ENCODE results near the gene TIMP3. TPM values are rescaled to one million over a fixed set of nuclear protein-coding genes. Genes with fewer than 3 reads are reported as not detected.

TIMP3 gene
- total and polyA plus RNA-seq, 2 donors, result 8.7 to 29.7 TPM

GRCh38 chr22:32879550-32879949 lies 78.0 kb downstream of the TIMP3 start:
- no peaks in the 10 kb centered on the region for H3K36me3 ChIP-seq (ENCODE audit: control insufficient read depth in 2 of 2, insufficient read depth in 2 of 2, low read length in 1 of 2)
- DNase-seq (ENCODE audit: low read depth in 6 of 9, low spot score in 9 of 9), result no peak
- H3K4me1 ChIP-seq (ENCODE audit: control insufficient read depth in 2 of 2, insufficient read depth in 2 of 2, low read length in 2 of 2), result peaks cover 15 to 63% of the 10 kb centered on the region in 2 donors
- H3K27ac ChIP-seq (ENCODE audit: low read depth in 1 of 2, low read length in 1 of 2), result peak overlapping the region in 1 of 2 donors; percentile 99
- no peak overlapping the region for H3K4me3 ChIP-seq (ENCODE audit: low read length in 2 of 2)
- no peaks in the 10 kb centered on the region for H3K27me3 ChIP-seq (ENCODE audit: control insufficient read depth in 2 of 2, insufficient read depth in 1 of 2, low read length in 1 of 2)
- whole genome bisulfite sequencing, result 56% methylated on average over 1 of the region's 1 CpG
- no peaks in the 10 kb centered on the region for H3K9me3 ChIP-seq (ENCODE audit: control insufficient read depth in 2 of 2, insufficient read depth in 1 of 2, low read length in 1 of 2)

- DNase-seq (ENCODE audit: low read depth in 6 of 9, low spot score in 9 of 9), result peak in 1 of 9 donors; percentile 26
- Histone ChIP-seq H3K36me3 (ENCODE audit: control insufficient read depth in 2 of 2, insufficient read depth in 2 of 2, low read length in 1 of 2) (no peaks in the 10 kb centered on the region), H3K27me3 (ENCODE audit: control insufficient read depth in 2 of 2, insufficient read depth in 1 of 2, low read length in 1 of 2) (no peaks in the 10 kb centered on the region), H3K27ac (ENCODE audit: low read depth in 1 of 2, low read length in 1 of 2) (peak overlapping the region in 1 of 2 donors; percentile 99), H3K4me1 (ENCODE audit: control insufficient read depth in 2 of 2, insufficient read depth in 2 of 2, low read length in 2 of 2) (peaks cover 15 to 58% of the 10 kb centered on the region in 2 donors), H3K4me3 (ENCODE audit: low read length in 2 of 2) (no peak overlapping the region), H3K9me3 (ENCODE audit: control insufficient read depth in 2 of 2, insufficient read depth in 1 of 2, low read length in 1 of 2) (no peaks in the 10 kb centered on the region)
- 44% methylated on average over 2 of the region's 2 CpGs for WGBS
Observed at GRCh38 chr22:32880061-32880460, 78.6 kb downstream of the TIMP3 start.

- H3K4me3 ChIP-seq (ENCODE audit: low read length in 2 of 2), result no peak overlapping the region
- H3K27ac ChIP-seq (ENCODE audit: low read depth in 1 of 2, low read length in 1 of 2), result peak overlapping the region; percentile 79 to 99
- H3K27me3 ChIP-seq (ENCODE audit: control insufficient read depth in 2 of 2, insufficient read depth in 1 of 2, low read length in 1 of 2), result no peaks in the 10 kb centered on the region
- 91% methylated on average over 7 of the region's 7 CpGs for WGBS
- no peaks in the 10 kb centered on the region for H3K9me3 ChIP-seq (ENCODE audit: control insufficient read depth in 2 of 2, insufficient read depth in 1 of 2, low read length in 1 of 2)
- H3K36me3 ChIP-seq (ENCODE audit: control insufficient read depth in 2 of 2, insufficient read depth in 2 of 2, low read length in 1 of 2), result no peaks in the 10 kb centered on the region
- no peak for DNase-seq (ENCODE audit: low read depth in 6 of 9, low spot score in 9 of 9)
- peaks cover 15 to 54% of the 10 kb centered on the region in 2 donors for H3K4me1 ChIP-seq (ENCODE audit: control insufficient read depth in 2 of 2, insufficient read depth in 2 of 2, low read length in 2 of 2)
Observed at GRCh38 chr22:32880505-32880892, 79.0 kb downstream of the TIMP3 start.

DNA sequence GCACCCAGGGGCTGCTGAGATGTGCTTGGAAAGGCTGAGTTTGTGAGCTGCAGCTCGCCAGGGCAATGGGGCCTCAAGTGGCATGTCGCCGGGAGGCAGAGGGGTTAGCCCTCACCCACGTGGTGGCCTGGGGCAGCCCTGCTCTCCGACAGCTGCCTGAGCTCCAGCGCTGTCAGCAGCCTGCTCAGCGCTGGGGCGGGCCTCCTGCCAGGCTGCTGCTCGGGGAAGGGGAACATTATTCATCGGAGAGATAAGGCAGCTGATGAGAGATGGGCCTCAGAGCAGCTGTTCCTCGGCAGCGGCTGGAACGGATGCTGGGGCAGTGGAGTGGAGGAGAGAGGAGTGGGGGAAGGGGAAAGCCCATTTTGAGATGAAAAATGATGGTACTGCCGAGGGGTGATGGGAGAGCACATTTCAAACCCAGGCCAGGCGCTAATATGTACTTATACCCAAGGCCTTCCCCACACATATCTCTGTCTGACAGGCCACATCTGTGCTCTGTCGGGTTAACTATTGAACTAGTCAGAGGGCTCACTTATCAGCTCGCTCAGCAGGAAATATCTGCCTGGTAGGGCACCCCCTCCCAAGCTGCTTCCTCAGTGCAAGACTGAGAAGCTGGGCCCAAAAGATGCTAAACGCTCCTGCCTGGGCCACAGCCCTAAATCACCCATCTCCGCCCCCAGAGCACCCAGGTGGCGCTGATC lies 79.5 kb downstream of the TIMP3 start:
- H3K36me3 ChIP-seq (ENCODE audit: control insufficient read depth in 2 of 2, insufficient read depth in 2 of 2, low read length in 1 of 2), result no peaks in the 10 kb centered on the region
- H3K4me3 ChIP-seq (ENCODE audit: low read length in 2 of 2), result no peak overlapping the region
- 5% methylated on average over 20 of the region's 20 CpGs for WGBS
- peaks cover 15 to 48% of the 10 kb centered on the region in 2 donors for H3K4me1 ChIP-seq (ENCODE audit: control insufficient read depth in 2 of 2, insufficient read depth in 2 of 2, low read length in 2 of 2)
- peak in 7 of 9 donors; percentile 44 to 87 (median 74) for DNase-seq (ENCODE audit: low read depth in 6 of 9, low spot score in 9 of 9)
- H3K27me3 ChIP-seq (ENCODE audit: control insufficient read depth in 2 of 2, insufficient read depth in 1 of 2, low read length in 1 of 2), result no peaks in the 10 kb centered on the region
- no peaks in the 10 kb centered on the region for H3K9me3 ChIP-seq (ENCODE audit: control insufficient read depth in 2 of 2, insufficient read depth in 1 of 2, low read length in 1 of 2)
- peak overlapping the region; percentile 79 to 99 for H3K27ac ChIP-seq (ENCODE audit: low read depth in 1 of 2, low read length in 1 of 2)

DNA sequence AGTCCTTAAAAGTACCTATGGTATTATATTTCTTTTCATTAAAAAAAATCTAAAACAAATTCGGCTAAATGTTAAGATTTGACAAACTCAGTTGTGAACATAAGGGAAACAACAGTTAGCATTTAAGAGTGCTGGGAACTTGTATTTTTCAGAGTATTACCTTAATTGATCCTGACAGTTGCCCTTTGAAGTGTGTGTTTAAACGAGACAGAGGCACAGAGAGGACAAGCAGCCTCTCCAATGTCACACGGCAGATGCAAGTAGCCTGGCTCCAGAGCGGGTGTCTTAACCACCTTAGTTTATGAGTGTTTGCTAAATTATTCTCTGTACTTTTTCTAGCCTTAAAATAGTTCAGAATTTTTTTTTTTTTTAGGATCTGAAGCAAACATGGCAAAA lies 80.9 kb downstream of the TIMP3 start:
- no peaks in the 10 kb centered on the region for H3K27me3 ChIP-seq (ENCODE audit: control insufficient read depth in 2 of 2, insufficient read depth in 1 of 2, low read length in 1 of 2)
- no peaks in the 10 kb centered on the region for H3K9me3 ChIP-seq (ENCODE audit: control insufficient read depth in 2 of 2, insufficient read depth in 1 of 2, low read length in 1 of 2)
- DNase-seq (ENCODE audit: low read depth in 6 of 9, low spot score in 9 of 9), result no peak
- WGBS, result 49% methylated on average over 4 of the region's 4 CpGs
- no peaks in the 10 kb centered on the region for H3K36me3 ChIP-seq (ENCODE audit: control insufficient read depth in 2 of 2, insufficient read depth in 2 of 2, low read length in 1 of 2)
- peak overlapping the region in 1 of 2 donors; percentile 99 for H3K27ac ChIP-seq (ENCODE audit: low read depth in 1 of 2, low read length in 1 of 2)
- peak overlapping the region in 1 of 2 donors; percentile 10 for H3K4me3 ChIP-seq (ENCODE audit: low read length in 2 of 2)
- peaks cover 15 to 48% of the 10 kb centered on the region in 2 donors for H3K4me1 ChIP-seq (ENCODE audit: control insufficient read depth in 2 of 2, insufficient read depth in 2 of 2, low read length in 2 of 2)

DNA sequence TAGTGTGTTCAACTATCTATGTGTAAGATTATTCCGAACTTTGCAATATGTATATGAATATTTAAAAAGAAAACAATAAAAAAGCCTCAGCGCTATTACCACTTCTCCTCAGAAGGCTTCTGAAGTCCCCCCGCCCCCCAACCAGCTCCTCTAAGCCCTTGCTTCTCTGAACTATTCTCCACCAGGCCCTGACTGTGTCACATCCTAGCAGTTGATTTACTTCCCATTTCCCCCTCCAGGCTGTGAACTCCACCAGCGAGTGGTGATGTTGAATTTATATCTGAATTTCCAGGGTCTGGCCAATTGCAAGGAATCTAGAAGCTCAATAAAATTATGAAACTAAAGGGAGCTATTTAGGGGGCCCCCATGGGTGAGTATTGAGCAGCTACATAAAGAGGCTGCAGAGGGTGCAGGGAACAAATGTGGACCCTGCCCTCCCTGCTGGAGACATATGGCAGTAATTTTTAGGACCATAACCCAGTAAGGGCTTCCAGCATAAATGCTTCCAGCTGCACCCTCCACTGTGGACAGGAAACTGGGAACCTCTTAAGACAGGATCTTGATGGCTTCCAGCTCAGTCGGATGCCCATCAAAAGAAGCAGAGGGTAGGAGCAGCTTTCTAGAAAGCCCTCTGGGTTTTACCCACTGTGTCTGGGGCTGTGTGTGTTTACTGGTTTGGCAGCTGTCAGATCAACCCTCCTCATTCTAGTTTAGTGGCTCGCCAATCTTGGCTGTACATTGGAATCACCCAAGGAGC lies 81.4 kb downstream of the TIMP3 start:
- no peak overlapping the region for H3K4me3 ChIP-seq (ENCODE audit: low read length in 2 of 2)
- no peaks in the 10 kb centered on the region for H3K27me3 ChIP-seq (ENCODE audit: control insufficient read depth in 2 of 2, insufficient read depth in 1 of 2, low read length in 1 of 2)
- H3K9me3 ChIP-seq (ENCODE audit: control insufficient read depth in 2 of 2, insufficient read depth in 1 of 2, low read length in 1 of 2), result no peaks in the 10 kb centered on the region
- H3K36me3 ChIP-seq (ENCODE audit: control insufficient read depth in 2 of 2, insufficient read depth in 2 of 2, low read length in 1 of 2), result no peaks in the 10 kb centered on the region
- H3K4me1 ChIP-seq (ENCODE audit: control insufficient read depth in 2 of 2, insufficient read depth in 2 of 2, low read length in 2 of 2), result peaks cover 15 to 47% of the 10 kb centered on the region in 2 donors
- DNase-seq (ENCODE audit: low read depth in 6 of 9, low spot score in 9 of 9), result peak in 1 of 9 donors; percentile 31
- H3K27ac ChIP-seq (ENCODE audit: low read depth in 1 of 2, low read length in 1 of 2), result peak overlapping the region in 1 of 2 donors; percentile 99
- 84% methylated on average over 6 of the region's 6 CpGs for WGBS

DNA sequence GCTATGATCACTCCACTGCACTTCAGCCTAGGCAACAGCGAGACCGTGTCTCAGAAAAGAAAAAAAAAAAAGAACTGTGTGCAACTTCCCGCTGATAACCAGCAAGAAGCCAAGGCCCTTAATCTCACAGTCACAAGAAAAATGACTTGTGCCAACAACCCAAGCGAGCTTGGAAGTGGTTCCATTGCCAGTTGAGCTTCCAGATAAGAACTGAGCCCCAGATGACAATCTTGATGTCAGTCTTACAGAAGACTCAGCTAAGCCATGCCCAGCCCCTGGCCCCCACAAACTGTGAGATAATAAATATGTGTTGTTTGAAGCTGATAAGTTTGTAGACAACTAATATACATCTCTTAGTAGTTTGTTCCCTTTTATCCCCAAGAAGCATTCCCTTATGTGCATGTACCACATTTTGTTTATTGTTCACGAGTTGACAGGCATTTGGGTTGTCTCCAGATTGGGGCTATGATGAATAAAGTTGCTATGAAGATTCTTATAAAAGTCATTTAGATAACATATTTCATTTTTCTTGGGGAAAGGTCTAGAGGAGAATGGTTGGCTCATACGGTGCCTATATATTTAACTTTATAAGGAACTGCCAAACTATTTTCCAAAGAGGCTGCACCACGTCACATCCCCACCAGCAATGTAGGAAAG lies 85.9 kb downstream of the TIMP3 start:
- WGBS, result 88% methylated on average over 7 of the region's 7 CpGs
- Histone ChIP-seq H3K27me3 (ENCODE audit: control insufficient read depth in 2 of 2, insufficient read depth in 1 of 2, low read length in 1 of 2) (no peaks in the 10 kb centered on the region), H3K4me3 (ENCODE audit: low read length in 2 of 2) (no peak overlapping the region), H3K36me3 (ENCODE audit: control insufficient read depth in 2 of 2, insufficient read depth in 2 of 2, low read length in 1 of 2) (no peaks in the 10 kb centered on the region), H3K9me3 (ENCODE audit: control insufficient read depth in 2 of 2, insufficient read depth in 1 of 2, low read length in 1 of 2) (no peaks in the 10 kb centered on the region), H3K27ac (ENCODE audit: low read depth in 1 of 2, low read length in 1 of 2) (no peak overlapping the region), H3K4me1 (ENCODE audit: control insufficient read depth in 2 of 2, insufficient read depth in 2 of 2, low read length in 2 of 2) (peaks cover 0 to 14% of the 10 kb centered on the region in 2 donors)
- no peak for DNase-seq (ENCODE audit: low read depth in 6 of 9, low spot score in 9 of 9)

DNA sequence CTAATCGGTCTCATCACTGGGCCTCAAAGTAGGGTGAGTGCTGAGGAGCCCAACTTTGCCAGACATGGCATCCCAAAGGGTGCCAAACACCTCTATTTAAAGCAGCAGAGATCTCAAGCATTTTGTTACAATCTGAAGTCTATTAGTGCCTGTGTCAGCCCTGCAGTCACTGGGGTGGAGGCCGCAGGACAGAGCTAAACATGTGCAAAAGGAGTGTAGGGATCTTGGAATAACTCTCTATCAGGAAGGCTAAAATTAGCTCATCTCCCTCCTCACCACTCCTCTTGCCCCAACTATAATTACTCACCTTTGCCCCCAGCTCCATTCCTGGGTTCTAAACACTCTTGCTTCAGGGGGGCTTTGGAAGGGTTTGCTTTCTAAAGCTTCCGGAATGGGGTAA lies 87.5 kb downstream of the TIMP3 start:
- H3K36me3 ChIP-seq (ENCODE audit: control insufficient read depth in 2 of 2, insufficient read depth in 2 of 2, low read length in 1 of 2), result no peaks in the 10 kb centered on the region
- H3K27ac ChIP-seq (ENCODE audit: low read depth in 1 of 2, low read length in 1 of 2), result no peak overlapping the region
- DNase-seq (ENCODE audit: low read depth in 6 of 9, low spot score in 9 of 9), result no peak
- WGBS, result 98% methylated on average over 3 of the region's 3 CpGs
- no peak overlapping the region for H3K4me3 ChIP-seq (ENCODE audit: low read length in 2 of 2)
- no peaks in the 10 kb centered on the region for H3K9me3 ChIP-seq (ENCODE audit: control insufficient read depth in 2 of 2, insufficient read depth in 1 of 2, low read length in 1 of 2)
- H3K4me1 ChIP-seq (ENCODE audit: control insufficient read depth in 2 of 2, insufficient read depth in 2 of 2, low read length in 2 of 2), result peaks cover 0 to 2% of the 10 kb centered on the region in 2 donors
- H3K27me3 ChIP-seq (ENCODE audit: control insufficient read depth in 2 of 2, insufficient read depth in 1 of 2, low read length in 1 of 2), result no peaks in the 10 kb centered on the region

- Histone ChIP-seq H3K36me3 (ENCODE audit: control insufficient read depth in 2 of 2, insufficient read depth in 2 of 2, low read length in 1 of 2) (no peaks in the 10 kb centered on the region), H3K27me3 (ENCODE audit: control insufficient read depth in 2 of 2, insufficient read depth in 1 of 2, low read length in 1 of 2) (no peaks in the 10 kb centered on the region), H3K27ac (ENCODE audit: low read depth in 1 of 2, low read length in 1 of 2) (no peak overlapping the region), H3K4me1 (ENCODE audit: control insufficient read depth in 2 of 2, insufficient read depth in 2 of 2, low read length in 2 of 2) (no peaks in the 10 kb centered on the region), H3K4me3 (ENCODE audit: low read length in 2 of 2) (no peak overlapping the region), H3K9me3 (ENCODE audit: control insufficient read depth in 2 of 2, insufficient read depth in 1 of 2, low read length in 1 of 2) (no peaks in the 10 kb centered on the region)
- WGBS, result 90% methylated on average over 7 of the region's 7 CpGs
- no peak for DNase-seq (ENCODE audit: low read depth in 6 of 9, low spot score in 9 of 9)
Observed at GRCh38 chr22:32896891-32897290, 95.4 kb downstream of the TIMP3 start.

All from thymus (tissue), 11 donors.